Measurements from ENCODE around the gene NIT1.

NIT1 gene

GRCh38 chr1:161085165-161085564 lies 32.7 kb upstream of the NIT1 start:
- in situ Hi-C loops (cut with MboI; ENCODE audit: low pct_unique_long_range_greater_than_20kb, low sequenced_read_pairs, unreplicated experiment), result no loop called here
- TF ChIP-seq, protein P1, sequence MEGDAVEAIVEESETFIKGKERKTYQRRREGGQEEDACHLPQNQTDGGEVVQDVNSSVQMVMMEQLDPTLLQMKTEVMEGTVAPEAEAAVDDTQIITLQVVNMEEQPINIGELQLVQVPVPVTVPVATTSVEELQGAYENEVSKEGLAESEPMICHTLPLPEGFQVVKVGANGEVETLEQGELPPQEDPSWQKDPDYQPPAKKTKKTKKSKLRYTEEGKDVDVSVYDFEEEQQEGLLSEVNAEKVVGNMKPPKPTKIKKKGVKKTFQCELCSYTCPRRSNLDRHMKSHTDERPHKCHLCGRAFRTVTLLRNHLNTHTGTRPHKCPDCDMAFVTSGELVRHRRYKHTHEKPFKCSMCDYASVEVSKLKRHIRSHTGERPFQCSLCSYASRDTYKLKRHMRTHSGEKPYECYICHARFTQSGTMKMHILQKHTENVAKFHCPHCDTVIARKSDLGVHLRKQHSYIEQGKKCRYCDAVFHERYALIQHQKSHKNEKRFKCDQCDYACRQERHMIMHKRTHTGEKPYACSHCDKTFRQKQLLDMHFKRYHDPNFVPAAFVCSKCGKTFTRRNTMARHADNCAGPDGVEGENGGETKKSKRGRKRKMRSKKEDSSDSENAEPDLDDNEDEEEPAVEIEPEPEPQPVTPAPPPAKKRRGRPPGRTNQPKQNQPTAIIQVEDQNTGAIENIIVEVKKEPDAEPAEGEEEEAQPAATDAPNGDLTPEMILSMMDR (IDR thresholded peaks at IDR 0.05; ENCODE audit: extremely low read depth, insufficient read depth, missing control alignments), result no peak
- DNase-seq (ENCODE audit: low spot score), result no peak

GRCh38 chr1:161086457-161086856 lies 31.4 kb upstream of the NIT1 start:
- no peak for DNase-seq (ENCODE audit: low spot score)
- in situ Hi-C loops (cut with MboI; ENCODE audit: low pct_unique_long_range_greater_than_20kb, low sequenced_read_pairs, unreplicated experiment), result no loop called here
- TF ChIP-seq, protein P1 (IDR thresholded peaks at IDR 0.05; ENCODE audit: extremely low read depth, insufficient read depth, missing control alignments), result no peak

DNA sequence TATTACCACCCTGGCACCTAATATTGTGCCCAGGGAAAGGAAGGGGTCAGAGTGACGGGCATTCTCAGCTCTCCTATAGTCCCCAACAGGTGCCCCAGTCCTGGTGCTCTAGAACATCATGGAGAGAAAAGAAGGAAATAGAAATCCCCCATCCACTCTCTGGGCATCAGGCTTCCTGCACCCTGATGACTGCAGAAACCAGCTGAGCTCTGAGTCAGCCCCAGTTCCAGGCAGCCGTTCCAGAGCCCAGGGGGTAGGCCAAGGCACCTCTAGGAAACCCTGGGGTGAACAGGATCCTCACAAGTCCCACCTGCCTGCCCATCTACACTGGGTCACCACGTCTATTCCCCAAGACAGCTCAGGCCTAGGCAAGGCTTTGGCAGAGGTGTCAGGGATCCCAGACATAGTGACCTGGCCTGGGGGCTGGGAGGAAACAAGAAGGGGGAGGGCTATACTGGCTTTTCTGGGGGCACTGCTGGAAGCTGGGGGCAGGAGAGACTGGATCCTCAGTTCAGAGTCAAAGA lies 29.3 kb upstream of the NIT1 start:
- DNase-seq (ENCODE audit: low spot score), result no peak
- in situ Hi-C loops (cut with MboI; ENCODE audit: low pct_unique_long_range_greater_than_20kb, low sequenced_read_pairs, unreplicated experiment), result no loop called here
- TF ChIP-seq, protein P1 (IDR thresholded peaks at IDR 0.05; ENCODE audit: extremely low read depth, insufficient read depth, missing control alignments), result no peak

- TF ChIP-seq, protein P1 (IDR thresholded peaks at IDR 0.05; ENCODE audit: extremely low read depth, insufficient read depth, missing control alignments), result no peak
- in situ Hi-C loops (cut with MboI; ENCODE audit: low pct_unique_long_range_greater_than_20kb, low sequenced_read_pairs, unreplicated experiment), result no loop called here
- DNase-seq (ENCODE audit: low spot score), result no peak
Observed at GRCh38 chr1:161089251-161089924, 28.5 kb upstream of the NIT1 start, which contains the start of gene NECTIN4. Gene NECTIN4 (minus strand): TSS chr1:161089558. CDS start chr1:161089296, 262 bp downstream.

- in situ Hi-C loops (cut with MboI; ENCODE audit: low pct_unique_long_range_greater_than_20kb, low sequenced_read_pairs, unreplicated experiment), result no loop called here
- TF ChIP-seq, protein P1 (IDR thresholded peaks at IDR 0.05; ENCODE audit: extremely low read depth, insufficient read depth, missing control alignments), result no peak
- DNase-seq (ENCODE audit: low spot score), result no peak
Observed at GRCh38 chr1:161089938-161090337, 28.0 kb upstream of the NIT1 start.

GRCh38 chr1:161090617-161091016 lies 27.3 kb upstream of the NIT1 start:
- no peak for DNase-seq (ENCODE audit: low spot score)
- in situ Hi-C loops (cut with MboI; ENCODE audit: low pct_unique_long_range_greater_than_20kb, low sequenced_read_pairs, unreplicated experiment), result no loop called here
- TF ChIP-seq, protein P1 (IDR thresholded peaks at IDR 0.05; ENCODE audit: extremely low read depth, insufficient read depth, missing control alignments), result no peak

Data from GM13977 (cell line).